Left cardiac atrium (tissue), 4 donors: ENCODE data around the gene RUFY2. TPM values are rescaled to one million over a fixed set of nuclear protein-coding genes. Genes with fewer than 3 reads are reported as not detected.

Experiments used
- ATAC-seq, 2 donors: fragments of 200-7000 bp; cut with Tn5 transposase; one replicate each; pipeline ENCODE4 v1.9.1; 2020; ENCODE audit warnings: mild to moderate bottlenecking in 2 of 2, moderate library complexity in 2 of 2
- DNase-seq: peaks from one replicate; pipeline ENCODE4 v3.0.0-alpha.2; 2020
- intact Hi-C, 2 donors: fragments of 100-400 bp; cut with DNase I; formaldehyde crosslinking; loops; one replicate each; pipeline versions ENCODE4 v1.14.1 to v1.15.1; 2022 to 2023
- total RNA-seq, 2 donors: library from RNA; stranded (reverse); fragmentation: NEBNext Ultra II Directional; extraction: Animal tissue kit (Norgen Biotek cat#: 25700); gene quantifications; one replicate each; pipeline ENCODE4 v1.2.1, GENCODE V29; 2021
- donor health status: DM: no; HTN: yes; CAD: no.
- donor health status: DM: no; HTN: yes; CAD: no; lungs with severe emphysema.
- donor health status: DM: yes; HTN: yes; CAD: no.
- donor health status: Dilated cardiomyopathy.

RUFY2 gene
- total RNA-seq, 2 donors from 2014 or later: 8.1 to 10.7 TPM

- no peak for DNase-seq
These were observed 40.0 kb downstream of the RUFY2 start for GRCh38 chr10:68367121-68367520.

GRCh38 chr10:68366600-68366999 lies 40.5 kb downstream of the RUFY2 start:
- no peak for DNase-seq
- ATAC-seq: no peak
- intact Hi-C loops: no loop called here

More at GRCh38 chr10:68367121-68367520, 40.0 kb downstream of the RUFY2 start:
- intact Hi-C loops: no loop called here
- ATAC-seq: no peak

- ATAC-seq (no peak), DNase-seq (no peak)
- intact Hi-C loops: no loop called here
These were observed 41.5 kb downstream of the RUFY2 start for GRCh38 chr10:68365611-68366010.

GRCh38 chr10:68364101-68364886 lies 42.8 kb downstream of the RUFY2 start:
- no peak for ATAC-seq
- intact Hi-C loops: no loop called here
- DNase-seq: no peak

GRCh38 chr10:68362590-68362989 lies 44.5 kb downstream of the RUFY2 start:
- DNase-seq: no peak
- intact Hi-C loops: no loop called here
- ATAC-seq: no peak

GRCh38 chr10:68359189-68359588 lies 47.9 kb downstream of the RUFY2 start:
- DNase-seq (no peak), ATAC-seq (no peak)
- intact Hi-C loops: no loop called here

- ATAC-seq (no peak), DNase-seq (no peak)
- intact Hi-C loops: no loop called here
These were observed 53.5 kb downstream of the RUFY2 start for GRCh38 chr10:68353537-68353936.

- intact Hi-C loops: no loop called here
- peak in 1 of 2 donors; percentile 44 for ATAC-seq
- no peak for DNase-seq
These were observed 58.8 kb downstream of the RUFY2 start for GRCh38 chr10:68348265-68348741.

- intact Hi-C loops: no loop called here
These were observed 60.3 kb downstream of the RUFY2 start for GRCh38 chr10:68346774-68347173.

GRCh38 chr10:68345621-68346020 lies 61.5 kb downstream of the RUFY2 start:
- ATAC-seq: no peak
- intact Hi-C loops: no loop called here

More at GRCh38 chr10:68346774-68347173, 60.3 kb downstream of the RUFY2 start:
- no peak for ATAC-seq
- DNase-seq: no peak

GRCh38 chr10:68342909-68343516 lies 64.1 kb downstream of the RUFY2 start:
- intact Hi-C loops: no loop called here
- DNase-seq (no peak), ATAC-seq (no peak)

More at GRCh38 chr10:68345621-68346020, 61.5 kb downstream of the RUFY2 start:
- DNase-seq: no peak

GRCh38 chr10:68340358-68341080 lies 66.6 kb downstream of the RUFY2 start:
- intact Hi-C loops: no loop called here
- ATAC-seq (no peak), DNase-seq (no peak)

- intact Hi-C loops: loop anchor here in 1 of 2 donors (10.0 kb wide), 1 partner anchor 262 kb away; the partner anchor contains the start of gene HERC4
- ATAC-seq (no peak), DNase-seq (no peak)
These were observed 70.2 kb downstream of the RUFY2 start for GRCh38 chr10:68336754-68337351.

GRCh38 chr10:68334672-68335467 lies 72.2 kb downstream of the RUFY2 start:
- DNase-seq (no peak), ATAC-seq (no peak)
- intact Hi-C loops: loop anchor here in 1 of 2 donors (10.0 kb wide), 1 partner anchor 260 kb away; the partner anchor contains the start of gene HERC4

- ATAC-seq (no peak), DNase-seq (no peak)
- intact Hi-C loops: loop anchor here in 1 of 2 donors (10.0 kb wide), 1 partner anchor 259 kb away; the partner anchor contains the start of gene HERC4
These were observed 73.3 kb downstream of the RUFY2 start for GRCh38 chr10:68333440-68334431.

- DNase-seq (no peak), ATAC-seq (no peak)
- intact Hi-C loops: loop anchor here in 1 of 2 donors (10.0 kb wide), 1 partner anchor 258 kb away; the partner anchor contains the start of gene HERC4
These were observed 74.0 kb downstream of the RUFY2 start for GRCh38 chr10:68333058-68333395.
